NCI-H1436 treated with DMSO at 0.1 percent for 48 hours (cell line): Measurements from ENCODE around the gene CELF4.

Experiments used
- DNase-seq: peaks from one replicate; lab custom pipeline; 2025; lab: John Stamatoyannopoulos, UW

The CELF4 gene

GRCh38 chr18:37440206-37440605, 125.4 kb downstream of the CELF4 start:
- no peak for DNase-seq

GRCh38 chr18:37438417-37439180, 127.0 kb downstream of the CELF4 start:
- no peak for DNase-seq

- DNase-seq = no peak
Observed at GRCh38 chr18:37435996-37436395, 129.6 kb downstream of the CELF4 start.

- DNase-seq = no peak
Observed at GRCh38 chr18:37435150-37435867, 130.3 kb downstream of the CELF4 start.

- DNase-seq = no peak
Observed at GRCh38 chr18:37434161-37434860, 131.3 kb downstream of the CELF4 start.

- DNase-seq = no peak
Observed at GRCh38 chr18:37432436-37433195, 133.0 kb downstream of the CELF4 start.

GRCh38 chr18:37430357-37431076, 135.1 kb downstream of the CELF4 start:
- no peak for DNase-seq

GRCh38 chr18:37429791-37430190, 135.8 kb downstream of the CELF4 start:
- DNase-seq = no peak

- DNase-seq = no peak
Observed at GRCh38 chr18:37428288-37428974, 137.2 kb downstream of the CELF4 start.

- DNase-seq = no peak
Observed at GRCh38 chr18:37426586-37426985, 139.0 kb downstream of the CELF4 start.

GRCh38 chr18:37425222-37425621, 140.4 kb downstream of the CELF4 start:
- no peak for DNase-seq

- DNase-seq = no peak
Observed at GRCh38 chr18:37424507-37424906, 141.1 kb downstream of the CELF4 start.

- DNase-seq = no peak
Observed at GRCh38 chr18:37422596-37422995, 143.0 kb downstream of the CELF4 start.

- DNase-seq = no peak
Observed at GRCh38 chr18:37422116-37422515, 143.5 kb downstream of the CELF4 start.

- no peak for DNase-seq
Observed at GRCh38 chr18:37421341-37422077, 144.1 kb downstream of the CELF4 start.

GRCh38 chr18:37420315-37420880, 145.2 kb downstream of the CELF4 start:
- DNase-seq = no peak

GRCh38 chr18:37419866-37420265, 145.7 kb downstream of the CELF4 start:
- no peak for DNase-seq

- DNase-seq = no peak
Observed at GRCh38 chr18:37419315-37419714, 146.3 kb downstream of the CELF4 start.

- DNase-seq = no peak
Observed at GRCh38 chr18:37414816-37415215, 150.8 kb downstream of the CELF4 start.

GRCh38 chr18:37412829-37413228, 152.8 kb downstream of the CELF4 start:
- no peak for DNase-seq
